ENCODE measurements around the gene PROX2. TPM values are rescaled to one million over a fixed set of nuclear protein-coding genes. Genes with fewer than 3 reads are reported as not detected.

The PROX2 gene
- total RNA-seq: not detected in 2 replicates

DNA sequence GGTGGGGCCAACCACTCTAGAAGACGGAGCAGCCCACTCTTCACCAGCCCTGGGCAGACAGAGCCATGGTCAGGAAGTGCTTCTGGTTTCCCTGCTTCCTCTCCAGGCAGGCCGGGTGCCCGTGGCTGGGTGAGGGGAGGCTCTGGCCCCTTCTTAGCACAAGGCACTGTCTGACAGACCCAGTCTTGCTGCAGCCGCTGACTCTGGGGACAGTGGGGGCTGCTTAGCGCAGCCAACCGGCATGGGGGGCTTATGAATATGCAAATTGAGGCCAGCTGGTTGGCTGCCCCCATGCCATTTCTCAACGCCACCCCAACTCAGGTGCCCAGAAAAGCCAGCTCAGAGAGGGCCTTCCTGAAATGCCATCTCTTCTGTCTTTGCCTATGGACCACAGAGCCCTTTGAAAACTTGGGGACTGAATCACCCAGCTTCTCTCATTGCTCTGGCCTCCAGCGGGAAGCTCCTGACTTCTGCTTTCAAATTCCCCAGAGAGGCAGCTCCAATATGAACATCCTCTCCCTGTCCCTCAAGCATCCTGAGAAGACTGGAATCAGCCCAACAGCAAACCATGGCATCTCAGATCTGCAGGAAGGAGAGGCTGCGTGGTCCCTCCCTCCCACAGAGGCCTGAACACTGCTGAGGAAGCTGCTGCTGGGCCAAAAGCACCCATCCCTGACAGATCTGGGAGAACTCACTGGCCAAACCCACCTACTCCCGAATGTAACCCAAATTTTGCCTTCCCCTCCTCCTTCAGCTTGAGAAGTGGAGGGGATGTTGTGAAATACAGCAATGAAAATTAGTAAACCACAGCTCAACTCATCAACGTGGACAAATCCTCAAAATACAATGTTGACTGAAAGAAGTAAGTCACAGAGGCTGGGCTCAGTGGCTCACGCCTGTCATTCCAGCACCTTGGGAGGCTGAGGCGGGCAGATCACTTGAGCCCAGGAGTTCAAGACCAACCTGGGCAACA, at the start of gene PROX2:
PROX2 (minus strand) TSS at position 205 of the 973 bp plus-strand sequence. CDS start 12,311 bp downstream, outside the sequence.
- no peak for TF ChIP-seq CTCF (IDR thresholded peaks at IDR 0.05; ENCODE audit: insufficient read depth, low read length, poor library complexity, severe bottlenecking)
- Histone ChIP-seq H3K36me3 (ENCODE audit: control insufficient read depth, insufficient read depth, low read length) (no peaks in the 10 kb centered on the region), H3K27me3 (ENCODE audit: control insufficient read depth, insufficient read depth, low read length) (no peaks in the 10 kb centered on the region), H3K4me3 (ENCODE audit: low read depth, low read length) (no peak within 1 kb of the TSS)
- DNase-seq (ENCODE audit: low read depth): no peak

DNA sequence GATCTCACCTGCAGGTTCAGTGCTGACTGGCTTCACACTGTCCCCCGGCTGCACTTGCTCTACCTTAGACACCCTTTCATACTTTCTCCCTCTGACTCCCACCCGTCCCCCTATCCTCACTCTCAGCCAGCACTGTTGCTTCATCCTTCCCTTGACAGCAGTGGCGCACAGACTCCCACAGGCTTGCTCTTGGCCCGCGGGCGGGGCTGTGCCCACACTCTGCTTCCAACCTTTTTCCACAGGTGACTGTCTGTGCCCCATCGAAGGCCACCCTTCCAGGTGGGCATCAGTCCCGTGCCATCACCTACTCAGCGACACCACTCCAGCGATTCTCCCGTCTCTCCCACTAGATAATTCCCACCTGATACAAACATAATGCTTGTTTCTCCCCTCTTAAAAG, 48.1 kb upstream of the PROX2 start:
- DNase-seq (ENCODE audit: low read depth): no peak
- TF ChIP-seq CTCF (IDR thresholded peaks at IDR 0.05; ENCODE audit: insufficient read depth, low read length, poor library complexity, severe bottlenecking): no peak
- Histone ChIP-seq H3K4me3 (ENCODE audit: low read depth, low read length) (no peak overlapping the region), H3K36me3 (ENCODE audit: control insufficient read depth, insufficient read depth, low read length) (no peaks in the 10 kb centered on the region), H3K27me3 (ENCODE audit: control insufficient read depth, insufficient read depth, low read length) (peaks cover 2% of the 10 kb centered on the region)

DNA sequence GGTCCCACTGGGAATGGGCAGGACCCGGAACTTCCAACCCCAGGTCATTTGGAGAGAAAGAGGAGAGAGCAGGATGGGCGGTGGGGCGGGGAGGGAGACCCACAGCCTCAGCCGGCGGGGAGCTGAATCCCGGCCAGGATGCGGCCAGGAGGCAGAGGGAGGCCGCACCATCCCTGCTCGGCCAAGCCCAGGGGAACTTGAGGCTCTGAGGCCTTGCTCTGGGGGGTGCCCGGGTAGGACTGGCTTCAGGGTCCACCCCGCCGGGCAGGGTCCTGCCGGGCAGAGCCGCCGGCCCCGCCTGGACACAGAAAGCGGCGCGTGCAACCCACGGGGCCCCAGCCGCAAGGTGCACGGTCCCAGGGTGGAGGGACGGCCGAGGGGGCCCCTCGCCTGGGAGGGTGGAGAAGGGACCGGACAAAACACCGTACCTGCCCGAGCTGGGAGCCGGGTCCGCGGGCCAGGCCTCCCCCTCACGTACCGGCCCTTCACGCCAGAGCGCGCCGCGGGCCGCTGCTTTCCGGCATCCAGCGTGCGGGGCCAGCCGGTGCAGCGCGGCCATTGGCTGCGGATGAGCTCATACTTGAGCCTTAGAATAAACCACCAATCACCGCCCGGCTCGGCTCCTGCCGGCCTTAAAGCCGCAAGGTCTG, 46.9 kb upstream of the PROX2 start, which contains the start of gene RPS6KL1:
RPS6KL1 (minus strand) TSS at position 509 of the 650 bp plus-strand sequence. CDS start 1,719 bp downstream, outside the sequence.
- Histone ChIP-seq H3K36me3 (ENCODE audit: control insufficient read depth, insufficient read depth, low read length) (no peaks in the 10 kb centered on the region), H3K4me3 (ENCODE audit: low read depth, low read length) (peak within 1 kb of the TSS; percentile 85), H3K27me3 (ENCODE audit: control insufficient read depth, insufficient read depth, low read length) (peaks cover 2% of the 10 kb centered on the region)
- no peak for TF ChIP-seq CTCF (IDR thresholded peaks at IDR 0.05; ENCODE audit: insufficient read depth, low read length, poor library complexity, severe bottlenecking)
- DNase-seq (ENCODE audit: low read depth): peak; percentile 54

DNA sequence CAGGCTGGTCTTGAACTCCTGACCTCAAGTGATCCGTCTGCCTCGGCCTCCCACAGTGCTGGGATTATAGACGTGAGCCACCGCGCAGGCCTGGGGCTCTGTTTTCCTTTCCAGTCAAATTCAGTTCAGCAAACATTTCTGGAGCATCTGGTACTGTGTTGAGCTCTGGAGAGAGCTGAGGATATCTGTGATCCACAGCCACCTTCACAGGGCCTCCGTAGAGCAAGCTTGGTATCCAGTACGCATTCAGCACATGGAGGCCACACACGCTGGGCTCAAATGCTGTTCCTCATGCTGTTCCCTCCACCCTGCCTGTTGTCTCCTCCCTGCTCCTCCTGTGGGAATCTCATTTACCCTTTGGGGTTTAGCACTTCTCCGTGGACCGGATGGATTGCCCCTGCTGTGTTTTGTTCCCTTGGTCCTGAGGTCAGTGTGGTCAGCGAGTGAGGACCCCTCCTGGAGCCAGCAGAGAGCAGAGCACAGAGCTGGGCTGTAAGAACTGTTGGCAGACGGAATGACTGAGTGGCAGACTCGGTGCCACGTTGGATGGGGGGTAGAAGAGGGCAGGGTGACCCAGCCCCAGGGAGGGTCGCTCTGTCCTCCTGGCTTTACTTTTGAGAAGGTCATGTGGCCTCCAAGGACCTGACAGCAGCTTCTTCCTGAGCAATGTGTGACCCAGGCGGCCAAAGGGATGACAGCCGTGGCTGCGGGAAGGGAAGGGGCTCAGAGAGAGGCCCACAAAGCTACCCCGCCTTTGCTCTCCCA, 46.2 kb upstream of the PROX2 start:
- no peak for TF ChIP-seq CTCF (IDR thresholded peaks at IDR 0.05; ENCODE audit: insufficient read depth, low read length, poor library complexity, severe bottlenecking)
- DNase-seq (ENCODE audit: low read depth): no peak
- H3K27me3 ChIP-seq (ENCODE audit: control insufficient read depth, insufficient read depth, low read length): peaks cover 2% of the 10 kb centered on the region
- H3K36me3 ChIP-seq (ENCODE audit: control insufficient read depth, insufficient read depth, low read length): no peaks in the 10 kb centered on the region
- H3K4me3 ChIP-seq (ENCODE audit: low read depth, low read length): peak overlapping the region; percentile 85

- Histone ChIP-seq H3K36me3 (ENCODE audit: control insufficient read depth, insufficient read depth, low read length) (no peaks in the 10 kb centered on the region), H3K4me3 (ENCODE audit: low read depth, low read length) (no peak overlapping the region), H3K27me3 (ENCODE audit: control insufficient read depth, insufficient read depth, low read length) (peaks cover 2% of the 10 kb centered on the region)
- no peak for TF ChIP-seq CTCF (IDR thresholded peaks at IDR 0.05; ENCODE audit: insufficient read depth, low read length, poor library complexity, severe bottlenecking)
- DNase-seq (ENCODE audit: low read depth): no peak
These were observed 45.2 kb upstream of the PROX2 start for GRCh38 chr14:74921053-74921620.
